ACC112 (cell line): ENCODE data around the gene GINS1.

Experiments used
- H2AFZ ChIP-seq: fragments of 200-600 bp; sonication (generic); one replicate; pipeline ENCODE4 v1.6.0; 2017; ENCODE audit warnings: antibody characterized with exemption, low read length; ENCODE audit not compliant: unreplicated experiment
- H3K27ac ChIP-seq: fragments of 200-600 bp; sonication (generic); 2 replicates; pipeline ENCODE4 v1.5.1; 2014; ENCODE audit warnings: low read depth, mild to moderate bottlenecking, antibody characterized with exemption, low read length, moderate library complexity
- H3K27me3 ChIP-seq: fragments of 200-600 bp; sonication (generic); 2 replicates; pipeline ENCODE4 v1.6.1; 2014; ENCODE audit warnings: mild to moderate bottlenecking, antibody characterized with exemption, low read length, moderate library complexity, mixed read lengths; ENCODE audit not compliant: insufficient read depth
- H3K36me3 ChIP-seq: fragments of 200-600 bp; sonication (generic); 2 replicates; pipeline ENCODE4 v1.6.1; 2016; ENCODE audit warnings: mild to moderate bottlenecking, antibody characterized with exemption, low read length, moderate library complexity, mixed read lengths; ENCODE audit not compliant: insufficient read depth
- H3K4me1 ChIP-seq: fragments of 200-600 bp; sonication (generic); one replicate; pipeline ENCODE4 v1.6.1; 2016; ENCODE audit warnings: low read length, mixed read lengths; ENCODE audit not compliant: insufficient read depth, unreplicated experiment, control insufficient read depth
- H3K4me3 ChIP-seq: fragments of 200-600 bp; sonication (generic); 2 replicates; pipeline ENCODE4 v1.5.1; 2014; ENCODE audit warnings: mild to moderate bottlenecking, low read depth, low read length
- H3K79me2 ChIP-seq: fragments of 200-600 bp; sonication (generic); one replicate; pipeline ENCODE4 v1.6.0; 2016; ENCODE audit warnings: low read length; ENCODE audit not compliant: control insufficient read depth, unreplicated experiment, insufficient read depth

GINS1 gene

GRCh38 chr20:25477014-25477882, 69.8 kb downstream of the GINS1 start:
- Histone ChIP-seq H3K27me3 (no peaks in the 10 kb centered on the region), H3K79me2 (no peaks in the 10 kb centered on the region), H3K4me3 (no peak overlapping the region), H3K4me1 (no peaks in the 10 kb centered on the region), H3K27ac (no peak overlapping the region), H3K36me3 (no peaks in the 10 kb centered on the region), H2AFZ (no peak overlapping the region)

GRCh38 chr20:25478889-25479568, 71.6 kb downstream of the GINS1 start:
- Histone ChIP-seq H3K27me3 (no peaks in the 10 kb centered on the region), H3K79me2 (no peaks in the 10 kb centered on the region), H2AFZ (no peak overlapping the region), H3K36me3 (no peaks in the 10 kb centered on the region), H3K4me3 (no peak overlapping the region), H3K27ac (no peak overlapping the region), H3K4me1 (peaks cover under 1% of the 10 kb centered on the region)

- Histone ChIP-seq H3K4me3 (no peak overlapping the region), H3K36me3 (no peaks in the 10 kb centered on the region), H3K27ac (no peak overlapping the region), H2AFZ (no peak overlapping the region), H3K27me3 (no peaks in the 10 kb centered on the region), H3K79me2 (no peaks in the 10 kb centered on the region), H3K4me1 (peaks cover 6% of the 10 kb centered on the region)
Observed at GRCh38 chr20:25479638-25480037, 72.2 kb downstream of the GINS1 start.

GRCh38 chr20:25480156-25480555, 72.7 kb downstream of the GINS1 start:
- no peak overlapping the region for H3K4me3 ChIP-seq
- H3K27me3 ChIP-seq: no peaks in the 10 kb centered on the region
- peaks cover 11% of the 10 kb centered on the region for H3K4me1 ChIP-seq
- H3K27ac ChIP-seq: no peak overlapping the region
- H3K36me3 ChIP-seq: no peaks in the 10 kb centered on the region
- no peaks in the 10 kb centered on the region for H3K79me2 ChIP-seq
- no peak overlapping the region for H2AFZ ChIP-seq

- Histone ChIP-seq H3K4me3 (no peak overlapping the region), H2AFZ (no peak overlapping the region), H3K4me1 (peaks cover 16% of the 10 kb centered on the region), H3K27ac (no peak overlapping the region), H3K79me2 (no peaks in the 10 kb centered on the region), H3K27me3 (no peaks in the 10 kb centered on the region), H3K36me3 (no peaks in the 10 kb centered on the region)
Observed at GRCh38 chr20:25480797-25481196, 73.3 kb downstream of the GINS1 start.

GRCh38 chr20:25481235-25481917, 73.9 kb downstream of the GINS1 start:
- Histone ChIP-seq H3K36me3 (no peaks in the 10 kb centered on the region), H3K27ac (no peak overlapping the region), H3K79me2 (no peaks in the 10 kb centered on the region), H2AFZ (no peak overlapping the region), H3K4me3 (no peak overlapping the region), H3K27me3 (no peaks in the 10 kb centered on the region), H3K4me1 (peaks cover 17% of the 10 kb centered on the region)

GRCh38 chr20:25481918-25482253, 74.4 kb downstream of the GINS1 start:
- no peak overlapping the region for H3K27ac ChIP-seq
- no peaks in the 10 kb centered on the region for H3K36me3 ChIP-seq
- H2AFZ ChIP-seq: no peak overlapping the region
- no peaks in the 10 kb centered on the region for H3K79me2 ChIP-seq
- no peak overlapping the region for H3K4me3 ChIP-seq
- H3K4me1 ChIP-seq: peaks cover 17% of the 10 kb centered on the region
- H3K27me3 ChIP-seq: no peaks in the 10 kb centered on the region

- no peak overlapping the region for H3K27ac ChIP-seq
- no peak overlapping the region for H3K4me3 ChIP-seq
- H3K4me1 ChIP-seq: peaks cover 17% of the 10 kb centered on the region
- no peak overlapping the region for H2AFZ ChIP-seq
- no peaks in the 10 kb centered on the region for H3K79me2 ChIP-seq
- H3K27me3 ChIP-seq: no peaks in the 10 kb centered on the region
- no peaks in the 10 kb centered on the region for H3K36me3 ChIP-seq
Observed at GRCh38 chr20:25483431-25484132, 76.1 kb downstream of the GINS1 start.

- Histone ChIP-seq H3K79me2 (no peaks in the 10 kb centered on the region), H3K27ac (no peak overlapping the region), H2AFZ (no peak overlapping the region), H3K27me3 (no peaks in the 10 kb centered on the region), H3K4me3 (no peak overlapping the region), H3K4me1 (peaks cover 17% of the 10 kb centered on the region), H3K36me3 (no peaks in the 10 kb centered on the region)
Observed at GRCh38 chr20:25484224-25484846, 76.9 kb downstream of the GINS1 start.

GRCh38 chr20:25484911-25485511, 77.5 kb downstream of the GINS1 start:
- H3K36me3 ChIP-seq: no peaks in the 10 kb centered on the region
- no peaks in the 10 kb centered on the region for H3K79me2 ChIP-seq
- no peak overlapping the region for H3K27ac ChIP-seq
- H3K4me3 ChIP-seq: no peak overlapping the region
- H2AFZ ChIP-seq: no peak overlapping the region
- H3K27me3 ChIP-seq: no peaks in the 10 kb centered on the region
- peaks cover 17% of the 10 kb centered on the region for H3K4me1 ChIP-seq
